Fibroblast of mammary gland (primary cell): ENCODE measurements around the gene INO80C.

ENCODE experiments used
- DNase-seq: peaks from one replicate; pipeline ENCODE4 v3.0.0-alpha.2; 2010; ENCODE audit warnings: low read depth
- H3K4me3 ChIP-seq: 2 replicates; pipeline ENCODE4 v1.5.1; 2011; ENCODE audit warnings: low read depth, mild to moderate bottlenecking, low read length, moderate library complexity; ENCODE audit not compliant: control insufficient read depth
- TF ChIP-seq, protein P1 (sequence below): conservative IDR thresholded peaks from 2 replicates; pipeline ENCODE4 v1.5.1; 2011; ENCODE audit warnings: low read depth, low read length, inconsistent platforms; ENCODE audit not compliant: control insufficient read depth, insufficient read depth

INO80C gene

DNA sequence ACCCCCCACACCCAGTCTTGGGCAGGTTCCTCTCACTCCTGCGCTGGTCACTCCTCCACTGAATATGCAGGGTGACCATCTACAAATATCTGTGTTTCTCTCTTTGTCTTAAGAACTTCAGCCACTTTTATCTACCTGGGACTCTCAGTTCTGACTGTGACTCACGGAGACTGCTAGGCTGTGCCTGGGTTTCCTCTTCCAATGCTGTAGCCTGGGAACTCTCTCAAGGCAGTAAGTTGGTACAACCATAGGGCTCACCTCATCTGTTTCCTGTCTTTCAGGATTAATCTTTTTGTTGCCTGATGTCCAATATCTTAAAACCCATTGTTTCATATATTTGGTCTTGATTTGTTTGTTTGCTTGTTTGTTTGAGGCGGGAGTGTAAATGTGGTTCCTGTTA lies 73.4 kb downstream of the INO80C start:
- H3K4me3 ChIP-seq, result no peak overlapping the region
- DNase-seq, result no peak
- TF ChIP-seq, protein P1, sequence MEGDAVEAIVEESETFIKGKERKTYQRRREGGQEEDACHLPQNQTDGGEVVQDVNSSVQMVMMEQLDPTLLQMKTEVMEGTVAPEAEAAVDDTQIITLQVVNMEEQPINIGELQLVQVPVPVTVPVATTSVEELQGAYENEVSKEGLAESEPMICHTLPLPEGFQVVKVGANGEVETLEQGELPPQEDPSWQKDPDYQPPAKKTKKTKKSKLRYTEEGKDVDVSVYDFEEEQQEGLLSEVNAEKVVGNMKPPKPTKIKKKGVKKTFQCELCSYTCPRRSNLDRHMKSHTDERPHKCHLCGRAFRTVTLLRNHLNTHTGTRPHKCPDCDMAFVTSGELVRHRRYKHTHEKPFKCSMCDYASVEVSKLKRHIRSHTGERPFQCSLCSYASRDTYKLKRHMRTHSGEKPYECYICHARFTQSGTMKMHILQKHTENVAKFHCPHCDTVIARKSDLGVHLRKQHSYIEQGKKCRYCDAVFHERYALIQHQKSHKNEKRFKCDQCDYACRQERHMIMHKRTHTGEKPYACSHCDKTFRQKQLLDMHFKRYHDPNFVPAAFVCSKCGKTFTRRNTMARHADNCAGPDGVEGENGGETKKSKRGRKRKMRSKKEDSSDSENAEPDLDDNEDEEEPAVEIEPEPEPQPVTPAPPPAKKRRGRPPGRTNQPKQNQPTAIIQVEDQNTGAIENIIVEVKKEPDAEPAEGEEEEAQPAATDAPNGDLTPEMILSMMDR, result no peak

DNA sequence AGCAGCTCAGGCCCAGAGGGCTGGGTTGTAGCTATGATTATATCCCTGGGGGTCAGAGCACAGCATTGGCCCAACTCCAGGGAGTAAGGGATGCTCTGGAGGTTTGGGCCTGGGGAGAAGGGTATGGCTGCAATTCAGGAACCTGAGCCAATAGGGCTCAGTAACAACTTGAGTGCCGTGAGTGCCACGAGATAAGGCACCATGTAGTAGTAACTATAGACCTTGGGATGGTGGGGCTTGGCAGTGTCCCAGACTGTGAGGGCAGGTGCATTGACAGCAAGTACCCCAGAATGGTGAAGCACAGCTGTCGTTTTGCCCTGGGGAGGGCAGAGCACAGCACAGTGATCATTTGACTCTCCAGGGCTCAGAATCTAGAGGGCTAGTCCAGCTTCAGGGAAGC lies 75.5 kb downstream of the INO80C start:
- H3K4me3 ChIP-seq, result no peak overlapping the region
- TF ChIP-seq, protein P1, result no peak
- DNase-seq, result no peak

DNA sequence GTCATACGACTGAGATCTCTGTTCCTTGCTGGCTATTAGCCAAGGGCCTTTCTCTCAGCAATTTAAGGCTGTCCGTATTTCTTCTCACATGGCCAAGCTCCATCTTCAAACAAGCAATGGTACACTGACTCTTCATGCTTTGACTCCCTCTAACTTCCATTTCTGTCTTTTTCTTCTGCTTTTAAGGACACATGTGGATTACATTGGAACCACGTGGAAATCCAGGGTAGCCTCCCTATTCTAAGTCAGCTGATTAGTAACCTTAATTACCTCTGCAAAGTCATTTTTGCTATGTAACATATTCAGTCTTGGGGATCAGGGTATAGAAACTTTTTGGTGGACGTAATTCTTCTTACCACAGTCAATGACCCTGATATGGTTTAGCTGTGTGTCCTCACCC lies 79.2 kb downstream of the INO80C start:
- no peak overlapping the region for H3K4me3 ChIP-seq
- DNase-seq, result no peak
- TF ChIP-seq, protein P1, result no peak
